GM21825 (cell line): ENCODE results near the gene FXYD7.

Experiments used
- ATAC-seq: cut with Tn5 transposase; IDR thresholded peaks from one replicate; pipeline ENCODE4 v1.9.1; 2021; ENCODE audit warnings: mild to moderate bottlenecking, moderate library complexity; ENCODE audit not compliant: unreplicated experiment

Gene FXYD7

DNA sequence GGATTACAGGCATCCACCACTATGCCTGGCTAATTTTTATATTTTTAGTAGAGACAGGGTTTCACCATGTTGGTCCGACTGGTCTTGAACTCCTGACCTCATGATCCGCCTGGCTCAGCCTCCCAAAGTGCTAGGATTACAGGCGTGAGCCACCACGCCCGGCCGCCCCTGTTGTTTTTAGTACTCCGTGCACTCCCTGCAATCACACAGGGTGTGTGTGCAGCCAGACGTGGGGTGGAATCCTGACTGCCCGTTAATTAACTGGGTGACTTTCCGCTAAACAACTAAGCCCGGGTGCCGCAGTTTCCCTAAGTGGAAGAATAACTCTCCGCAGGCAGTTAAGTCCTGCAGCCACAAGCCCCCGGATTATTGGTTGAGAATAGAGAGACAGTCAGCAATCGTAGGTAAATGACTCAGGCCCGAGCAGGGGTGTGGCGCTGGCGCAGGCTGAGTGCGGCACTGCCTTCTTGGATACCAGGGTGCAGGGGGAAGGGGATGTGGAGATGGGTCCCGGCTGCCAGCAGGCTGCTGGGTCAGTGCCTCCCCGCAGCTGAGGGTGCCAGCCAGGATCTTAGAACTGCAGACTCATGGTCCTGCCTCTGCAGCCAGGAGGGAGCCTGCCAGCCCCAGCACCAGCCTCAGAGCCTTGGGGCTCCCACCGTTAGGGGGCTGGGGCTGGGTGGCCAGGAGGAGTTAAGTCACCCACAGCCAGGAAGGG lies 33.5 kb upstream of the FXYD7 start:
- ATAC-seq, result no peak

DNA sequence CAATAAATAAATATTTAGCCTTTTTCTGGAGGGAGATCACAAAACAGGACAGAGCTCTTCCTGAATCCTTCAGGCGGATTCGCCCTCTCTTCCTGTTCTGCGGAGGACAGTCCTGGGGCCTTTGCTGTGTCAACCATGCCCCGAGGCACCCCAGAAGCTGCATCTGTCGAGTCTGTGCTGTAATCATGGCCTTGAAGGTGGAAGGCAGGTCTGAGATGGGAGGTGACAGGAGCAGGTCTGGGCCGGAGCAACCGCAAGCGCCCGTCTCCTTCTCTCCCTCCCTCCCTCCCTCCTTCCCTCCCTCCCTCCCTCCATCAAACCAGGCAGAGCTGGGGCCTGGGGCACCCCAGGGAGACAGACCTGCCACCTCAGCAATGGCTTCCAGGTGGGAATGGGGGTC lies 32.1 kb upstream of the FXYD7 start:
- no peak for ATAC-seq

DNA sequence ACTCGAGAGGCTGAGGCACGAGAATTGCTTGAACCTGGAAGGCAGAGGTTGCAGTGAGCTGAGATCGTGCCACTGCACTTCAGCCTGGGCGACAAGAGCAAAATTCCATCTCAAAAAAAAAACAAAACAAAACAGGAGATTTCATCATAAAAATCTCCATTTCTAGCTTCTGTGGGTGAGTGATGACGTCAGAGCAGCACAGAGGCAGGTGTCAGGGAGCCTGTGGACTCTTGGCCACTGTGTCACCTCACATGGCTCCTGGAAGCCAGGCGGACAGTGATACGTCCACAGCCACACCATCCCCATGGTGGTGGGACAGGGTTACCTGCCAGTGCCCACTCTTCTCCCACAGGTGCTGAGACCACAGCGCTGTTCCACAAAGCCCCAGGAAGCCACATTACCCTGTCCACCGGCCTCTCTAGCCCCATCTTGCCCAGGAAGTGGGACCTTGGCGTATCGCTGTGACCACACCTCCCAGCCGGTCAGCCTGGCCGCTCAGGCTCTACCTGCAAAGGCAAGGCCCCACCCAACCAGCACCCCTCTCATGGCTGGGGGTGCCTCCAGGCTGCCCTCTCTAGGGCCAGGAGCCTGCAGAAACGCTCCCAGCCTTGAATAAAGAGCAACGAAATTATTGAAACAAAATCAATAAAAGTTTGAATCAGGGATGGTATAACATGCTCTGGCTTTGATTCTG lies 29.9 kb upstream of the FXYD7 start:
- ATAC-seq, result no peak

DNA sequence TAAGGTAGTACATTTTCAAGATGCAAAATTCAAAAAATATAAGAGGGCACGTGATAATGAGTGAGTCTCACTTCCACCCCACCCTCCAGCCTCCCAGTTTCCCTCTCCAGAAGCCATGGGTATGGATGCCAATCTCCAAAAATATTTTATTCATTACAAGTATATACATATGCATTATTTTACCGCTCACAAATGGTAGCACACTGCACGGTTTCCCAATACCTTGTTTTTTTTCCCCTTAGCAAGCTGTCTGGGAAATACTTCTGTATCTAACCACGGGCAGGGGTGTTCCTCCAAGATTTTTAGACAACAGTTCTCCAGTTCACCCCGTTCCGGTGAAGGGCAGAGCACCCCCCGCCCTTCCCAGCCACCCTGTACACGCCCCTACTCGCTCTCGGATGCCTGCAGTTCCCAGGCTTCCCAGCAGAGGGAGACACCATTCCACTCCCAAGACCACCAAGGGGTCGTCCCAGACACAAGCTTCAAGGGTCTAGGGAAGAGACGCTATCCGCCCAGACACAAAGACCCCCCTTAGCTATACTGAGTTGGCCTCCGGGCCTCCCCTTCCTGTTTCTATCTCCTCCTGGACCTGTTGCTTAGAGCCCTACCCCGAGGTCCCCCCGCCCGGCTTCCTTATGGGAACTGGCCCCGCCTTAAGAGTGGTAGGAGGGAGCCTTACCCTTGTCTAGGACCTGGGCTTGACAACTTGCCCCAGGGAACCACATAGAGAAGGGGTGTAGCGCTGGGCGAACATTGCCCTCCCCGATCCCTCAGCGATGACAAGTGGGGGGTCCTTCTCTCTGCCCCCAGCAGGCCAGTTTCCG lies 28.5 kb upstream of the FXYD7 start:
- ATAC-seq, result no peak

DNA sequence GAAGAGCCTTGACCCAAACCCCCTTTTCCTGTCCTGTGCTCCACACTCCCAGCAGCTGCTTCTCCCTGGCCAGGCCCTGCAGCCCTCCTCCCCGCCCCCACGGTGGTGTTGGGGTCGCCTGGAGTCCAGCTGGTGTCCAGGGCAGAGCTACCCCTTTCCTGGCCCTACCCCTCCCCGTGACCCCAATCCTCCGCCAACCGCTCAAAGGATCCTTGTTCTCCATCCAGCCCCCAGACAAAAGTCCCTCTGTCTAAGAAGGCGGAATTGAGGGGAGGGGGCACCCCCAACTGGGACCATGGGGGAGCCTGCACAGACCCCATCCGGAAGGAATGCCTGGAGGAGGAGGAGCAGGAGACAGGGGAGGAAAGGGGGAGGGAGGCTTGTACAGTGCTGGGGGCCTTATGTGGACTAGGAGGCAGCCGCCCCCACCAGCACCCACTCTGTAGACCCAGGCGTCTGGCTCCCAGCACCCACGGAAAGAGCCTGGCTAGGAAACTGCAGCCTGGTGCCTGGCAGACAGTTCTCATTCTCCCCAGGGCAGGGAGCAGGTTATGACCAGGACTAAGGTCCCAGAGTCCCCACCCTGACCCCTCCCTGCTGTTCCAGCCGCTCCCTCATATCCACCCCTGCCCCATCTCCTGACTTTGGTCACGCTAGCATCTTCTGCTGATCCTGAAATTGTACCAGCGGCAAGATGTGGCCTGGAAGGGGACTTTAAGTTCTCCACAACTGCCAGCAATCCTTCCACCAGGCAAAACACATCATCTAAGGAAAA lies 27.7 kb upstream of the FXYD7 start, which contains the start of gene FXYD3:
Gene FXYD3, plus strand, starts transcription at position 647 of the 775 bp plus-strand sequence. CDS start 3,554 bp downstream, outside the sequence.
- ATAC-seq, result no peak

DNA sequence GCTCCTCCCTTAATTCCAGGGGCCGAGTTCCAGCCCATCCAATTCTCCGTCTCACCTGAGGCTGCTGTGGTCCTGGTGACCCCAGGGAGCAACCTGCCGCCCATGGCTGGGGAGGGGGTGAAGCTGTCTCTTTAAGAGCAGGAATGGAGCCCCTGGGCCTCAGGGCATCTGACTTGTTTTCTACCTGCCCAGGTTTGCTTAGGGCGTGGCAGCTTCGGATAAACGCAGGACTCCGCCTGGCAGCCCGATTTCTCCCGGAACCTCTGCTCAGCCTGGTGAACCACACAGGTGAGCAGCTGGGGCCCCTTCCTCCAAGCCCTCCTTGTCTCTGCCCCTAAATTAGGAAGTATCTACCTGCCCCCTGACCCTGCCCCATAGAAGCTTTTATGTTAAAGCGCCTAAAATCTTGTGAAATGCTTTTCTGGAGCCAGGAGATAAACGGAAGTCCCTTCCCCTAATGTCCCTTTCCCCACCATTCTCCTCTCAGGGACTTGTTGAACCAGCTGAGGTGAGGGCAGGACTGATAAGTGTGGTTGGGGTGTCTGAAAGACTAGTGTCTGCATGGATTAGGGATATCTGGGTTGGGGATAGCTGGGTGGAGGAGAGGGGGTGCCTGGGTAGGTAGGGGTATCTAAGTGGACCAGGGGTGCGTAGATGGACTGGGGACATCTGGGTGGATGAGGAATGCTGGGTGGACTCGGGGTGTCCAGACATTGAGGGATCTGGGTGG lies 26.8 kb upstream of the FXYD7 start:
- ATAC-seq, result no peak

DNA sequence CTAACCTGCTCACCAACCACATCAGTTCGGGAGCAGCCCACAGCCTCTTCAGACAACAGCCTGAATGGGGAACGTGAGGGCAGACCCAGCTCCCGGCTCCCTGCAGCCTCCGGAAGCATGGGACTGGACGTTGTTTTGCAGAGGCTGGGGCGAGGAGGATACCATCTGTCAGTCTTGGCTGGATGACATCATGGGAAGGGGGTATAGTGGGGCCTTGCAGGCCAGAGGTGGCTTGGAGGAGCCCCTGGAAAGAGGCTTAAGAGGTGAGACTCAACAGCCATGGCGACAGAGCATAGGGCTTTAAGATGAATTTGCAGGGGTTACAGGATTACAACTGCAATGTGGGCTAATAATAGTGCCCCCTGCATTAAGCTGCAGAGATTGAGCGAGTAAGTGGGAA lies 25.9 kb upstream of the FXYD7 start:
- no peak for ATAC-seq

DNA sequence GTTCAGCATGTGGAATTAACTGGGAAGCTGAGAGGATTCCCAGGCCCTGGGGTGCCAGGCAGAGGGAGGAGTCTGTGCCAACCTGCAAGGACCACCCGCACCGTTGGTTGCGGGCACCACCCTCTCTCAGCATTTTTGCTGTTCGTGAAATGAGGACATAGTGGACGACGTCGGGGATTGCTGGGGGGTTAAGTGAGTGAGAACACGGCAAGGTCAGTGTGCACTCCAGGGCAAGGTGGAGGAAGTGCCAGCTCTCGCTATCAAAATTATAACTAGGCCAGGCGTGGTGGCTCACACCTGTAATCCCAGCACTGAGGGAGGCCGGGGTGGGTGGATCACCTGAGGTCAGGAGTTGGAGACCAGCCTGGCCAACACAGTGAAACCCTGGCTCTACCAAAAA lies 25.3 kb upstream of the FXYD7 start:
- no peak for ATAC-seq

DNA sequence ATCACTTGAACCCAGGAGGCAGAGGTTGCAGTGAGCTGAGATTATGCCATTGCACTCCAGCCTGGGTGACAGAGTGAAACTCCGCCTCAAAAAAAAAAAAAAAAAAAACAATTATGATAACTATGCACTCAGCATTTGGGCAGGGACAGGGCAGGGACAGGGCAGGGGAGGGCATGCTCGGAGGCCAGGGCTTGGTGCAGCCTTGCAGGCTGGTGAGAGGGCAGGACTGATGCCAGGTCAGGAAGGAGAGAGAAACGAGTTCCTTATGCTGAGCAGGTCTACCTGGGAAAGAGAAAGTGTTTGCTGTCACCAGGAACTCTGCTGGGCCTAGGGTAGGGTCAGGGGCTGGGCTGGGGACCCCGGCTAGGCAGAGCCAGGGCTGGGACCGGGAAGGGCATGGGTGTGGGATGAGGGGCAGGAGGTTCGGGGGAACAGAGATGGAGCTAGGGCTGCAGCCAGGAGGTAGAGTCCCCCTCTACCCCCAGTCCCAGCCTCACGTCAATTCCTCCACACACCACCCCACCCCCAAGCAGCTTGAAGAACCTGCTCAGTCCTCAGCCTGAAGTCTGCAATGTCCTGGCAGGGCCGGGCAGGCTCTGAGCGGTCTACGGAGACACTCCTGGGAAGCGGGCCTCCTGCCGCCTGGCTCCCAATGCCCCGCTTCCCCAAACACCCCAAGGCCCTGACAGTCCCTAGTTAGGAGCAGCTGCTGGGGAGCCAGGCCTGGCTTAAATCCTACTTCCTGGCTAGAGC lies 24.6 kb upstream of the FXYD7 start:
- no peak for ATAC-seq

DNA sequence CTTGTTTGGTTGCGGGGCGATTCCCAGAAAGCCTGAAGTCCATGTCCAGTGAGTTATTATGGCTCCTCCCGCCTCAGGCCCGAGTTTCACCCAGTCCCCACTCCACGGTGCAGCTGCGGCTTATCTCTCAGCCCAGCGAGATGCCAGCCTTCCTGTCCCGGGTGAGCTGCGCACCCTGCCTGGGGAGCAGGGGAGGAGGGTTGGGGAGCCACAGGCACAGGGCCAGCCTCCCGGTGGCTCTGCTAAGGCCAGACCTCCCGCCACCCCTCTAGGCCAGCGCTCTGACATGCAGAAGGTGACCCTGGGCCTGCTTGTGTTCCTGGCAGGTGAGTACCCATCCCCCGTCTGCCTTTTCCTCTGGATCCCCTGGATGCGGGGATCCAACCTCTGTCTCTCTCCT lies 24.0 kb upstream of the FXYD7 start:
- no peak for ATAC-seq

DNA sequence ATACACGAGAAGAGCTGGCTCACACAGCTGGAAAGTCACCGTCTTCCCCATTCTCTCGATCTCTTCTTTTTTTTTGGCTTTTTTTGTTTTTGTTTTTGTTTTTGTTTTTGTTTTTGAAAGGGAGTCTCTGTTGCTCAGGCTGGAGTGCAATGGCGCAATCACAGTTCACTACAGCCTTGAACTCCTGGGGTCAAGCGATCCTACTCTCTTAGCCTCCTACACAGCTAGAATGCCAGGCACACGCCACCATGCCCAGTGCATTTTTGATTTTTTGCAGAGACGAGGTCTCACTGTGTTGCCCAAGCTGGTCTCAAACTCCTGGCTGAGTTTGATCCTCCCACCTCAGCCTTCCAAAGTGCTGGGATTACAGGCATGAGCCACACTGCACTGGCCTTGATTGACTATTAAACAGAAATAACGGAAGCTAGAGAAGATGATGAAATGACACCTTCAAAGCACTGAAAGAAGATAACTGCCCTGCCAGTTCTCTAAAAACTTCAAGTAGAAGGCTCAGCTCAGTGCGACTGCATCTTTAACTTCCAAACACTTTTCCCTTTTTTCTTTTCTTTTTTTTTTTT lies 23.4 kb upstream of the FXYD7 start:
- ATAC-seq, result no peak

DNA sequence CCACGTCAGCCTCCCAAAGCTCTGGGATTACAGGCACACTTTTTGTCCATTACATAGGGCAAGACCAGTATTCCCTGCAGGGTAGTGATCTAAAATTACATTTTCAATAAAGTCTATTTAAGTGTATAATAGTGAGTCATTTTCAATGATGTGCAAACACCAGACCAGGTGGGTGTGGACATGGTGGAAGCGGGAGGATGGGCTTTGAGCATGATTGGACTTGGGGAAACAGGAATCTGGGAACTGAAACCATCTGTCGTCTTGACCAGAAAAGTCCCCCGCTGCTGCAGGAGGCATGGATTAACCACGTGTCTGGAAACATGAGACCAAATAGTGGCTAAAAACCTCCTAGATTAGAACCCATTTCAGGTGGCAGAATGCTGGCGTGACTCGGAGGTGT lies 22.6 kb upstream of the FXYD7 start:
- ATAC-seq, result no peak

DNA sequence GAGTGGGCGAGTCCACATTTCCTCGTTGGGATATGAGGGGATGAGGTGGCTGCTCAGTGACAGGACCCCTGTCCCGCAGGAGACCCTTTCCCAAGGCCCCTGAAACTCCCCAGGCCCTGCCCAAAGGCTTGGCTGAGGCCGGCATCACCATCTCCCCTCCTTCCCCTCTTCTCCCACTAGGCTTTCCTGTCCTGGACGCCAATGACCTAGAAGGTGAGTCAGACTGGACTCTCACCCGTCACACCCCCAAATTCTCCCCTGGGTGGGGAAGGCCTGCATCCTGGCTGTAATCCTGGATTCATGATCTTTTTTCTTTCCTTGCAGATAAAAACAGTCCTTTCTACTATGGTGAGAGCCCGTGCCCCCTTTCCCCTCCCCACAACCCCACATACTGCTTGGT lies 22.2 kb upstream of the FXYD7 start:
- ATAC-seq, result no peak

DNA sequence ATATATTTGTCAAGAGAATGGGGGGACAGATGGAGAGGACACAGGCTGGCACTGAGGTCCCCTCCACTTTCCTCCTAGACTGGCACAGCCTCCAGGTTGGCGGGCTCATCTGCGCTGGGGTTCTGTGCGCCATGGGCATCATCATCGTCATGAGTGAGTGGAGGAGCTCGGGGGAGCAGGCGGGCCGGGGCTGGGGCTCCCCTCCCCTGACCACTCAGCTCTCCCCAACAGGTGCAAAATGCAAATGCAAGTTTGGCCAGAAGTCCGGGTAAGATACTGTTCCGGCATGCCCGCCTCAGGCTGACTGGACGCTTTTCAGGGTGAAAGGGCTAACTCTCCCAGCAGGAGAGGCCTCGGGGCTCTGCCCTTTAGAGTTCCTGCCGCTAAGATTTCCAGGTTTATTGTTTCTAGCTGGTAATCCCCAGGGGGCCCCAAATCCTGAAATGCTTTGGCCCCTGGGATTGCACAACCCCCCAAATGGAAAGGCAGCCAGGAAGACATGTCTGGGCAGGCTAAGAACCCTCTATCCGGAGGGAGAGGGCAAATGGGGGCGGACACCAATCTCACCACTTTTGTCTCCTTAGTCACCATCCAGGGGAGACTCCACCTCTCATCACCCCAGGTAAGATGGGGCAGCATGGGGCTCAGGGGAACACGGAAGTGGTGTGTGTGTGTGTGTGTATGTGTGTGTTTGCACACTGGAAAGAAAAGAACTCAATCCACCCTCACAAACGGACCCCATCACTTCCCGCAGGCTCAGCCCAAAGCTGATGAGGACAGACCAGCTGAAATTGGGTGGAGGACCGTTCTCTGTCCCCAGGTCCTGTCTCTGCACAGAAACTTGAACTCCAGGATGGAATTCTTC lies 20.1 kb upstream of the FXYD7 start:
- ATAC-seq, result no peak

DNA sequence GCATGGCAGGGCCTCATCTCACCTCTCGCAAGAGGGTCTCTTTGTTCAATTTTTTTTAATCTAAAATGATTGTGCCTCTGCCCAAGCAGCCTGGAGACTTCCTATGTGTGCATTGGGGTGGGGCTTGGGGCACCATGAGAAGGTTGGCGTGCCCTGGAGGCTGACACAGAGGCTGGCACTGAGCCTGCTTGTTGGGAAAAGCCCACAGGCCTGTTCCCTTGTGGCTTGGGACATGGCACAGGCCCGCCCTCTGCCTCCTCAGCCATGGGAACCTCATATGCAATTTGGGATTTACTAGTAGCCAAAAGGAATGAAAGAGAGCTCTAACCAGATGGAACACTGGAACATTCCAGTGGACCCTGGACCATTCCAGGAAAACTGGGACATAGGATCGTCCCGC lies 19.5 kb upstream of the FXYD7 start:
- ATAC-seq, result no peak

DNA sequence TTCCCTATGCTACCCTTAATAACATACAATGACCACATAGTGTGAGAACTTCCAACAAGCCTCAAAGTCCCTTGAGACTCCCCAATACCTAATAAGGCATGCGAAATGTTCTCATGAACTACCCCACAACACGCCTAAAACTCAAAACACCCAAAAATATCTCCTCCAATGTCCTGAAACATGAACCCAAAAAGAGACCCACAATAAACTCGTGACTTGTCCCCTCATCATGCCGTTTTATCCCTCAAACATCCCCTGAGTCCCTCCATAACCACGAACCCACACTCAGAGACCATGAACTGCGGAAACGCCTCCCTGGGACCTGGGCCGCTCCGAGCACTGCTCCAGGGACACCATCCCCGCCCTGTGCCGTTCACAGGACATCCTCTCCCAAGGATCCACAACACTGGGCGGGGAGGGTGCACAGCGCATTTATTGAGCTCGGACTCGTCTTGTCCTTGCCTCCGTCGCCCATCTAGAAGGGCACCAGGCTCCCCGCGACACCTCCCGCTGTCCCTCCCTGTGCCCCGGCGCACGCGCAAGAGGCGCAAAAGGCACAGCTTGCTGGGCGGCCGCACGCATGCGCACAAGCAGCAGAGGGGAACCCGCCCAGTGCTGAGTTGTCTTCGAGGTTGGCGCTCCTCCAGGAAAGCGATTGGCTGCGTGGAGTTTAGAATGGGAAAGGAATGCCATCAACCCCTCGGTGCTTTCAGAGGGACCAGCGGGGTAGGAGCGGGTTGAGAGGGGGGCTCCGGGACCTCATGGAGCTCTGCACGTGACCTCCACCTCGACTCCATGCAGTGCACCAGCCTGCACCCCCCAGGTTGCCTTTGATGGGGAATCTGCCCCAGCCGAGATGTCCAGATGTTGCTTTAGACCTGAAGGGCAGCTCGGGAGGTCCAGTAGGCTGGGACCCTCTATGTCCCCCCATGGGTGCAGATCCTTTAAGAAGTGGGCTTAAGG lies 18.7 kb upstream of the FXYD7 start:
- peak; percentile 65 for ATAC-seq

DNA sequence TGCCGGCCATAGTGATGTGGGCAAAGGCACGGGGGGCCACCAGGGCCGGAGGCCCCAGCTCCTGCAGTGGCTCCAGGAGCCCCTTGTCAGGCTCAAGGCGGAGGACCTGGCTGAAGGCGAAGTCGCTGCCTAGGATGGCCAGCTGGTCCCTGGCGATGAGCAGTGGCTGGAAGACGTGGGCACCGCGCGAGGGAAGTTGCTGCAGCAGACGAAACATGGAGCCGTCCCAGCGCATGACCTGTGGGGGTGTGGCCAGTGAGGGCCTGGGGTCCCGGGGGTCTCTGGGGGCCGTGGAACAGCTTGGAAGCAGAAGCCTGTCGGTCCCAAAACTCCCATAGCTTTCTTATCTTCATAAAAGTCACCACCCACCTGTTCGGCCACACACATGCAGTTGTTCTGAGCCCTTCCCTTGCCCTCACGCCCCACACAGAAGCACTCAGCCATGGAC lies 17.8 kb upstream of the FXYD7 start:
- no peak for ATAC-seq
